Gastrocnemius medialis (tissue), 4 donors: ENCODE results near the gene LCE2A. TPM values are rescaled to one million over a fixed set of nuclear protein-coding genes. Genes with fewer than 3 reads are reported as not detected.

Source experiments
- ATAC-seq, 2 donors: fragments of 150-250 bp; one replicate each; pipeline ENCODE4 v1.9.1; 2016
- DNase-seq, 2 donors: peaks; one replicate each; pipeline ENCODE4 v3.0.0-alpha.2; 2019
- H3K27ac ChIP-seq, 4 donors: fragments of 200-600 bp; sonication (generic); 1 replicate in 1 of 4; 2 replicates in 3 of 4; pipeline ENCODE4 v1.5.1; 2016 to 2018; ENCODE audit warnings: mild to moderate bottlenecking in 2 of 4, moderate library complexity in 1 of 4
- H3K27me3 ChIP-seq, 3 donors: fragments of 200-600 bp; sonication (generic) in 2 of 3; 1 replicate in 1 of 3; 2 replicates in 2 of 3; pipeline versions ENCODE4 v1.5.1 to v1.6.0; 2016 to 2019; ENCODE audit warnings: mild to moderate bottlenecking in 1 of 3, moderate library complexity in 1 of 3
- H3K36me3 ChIP-seq, 2 donors: fragments of 200-600 bp; sonication (generic) in 1 of 2; one replicate each; pipeline ENCODE4 v1.5.1; 2017 to 2018
- H3K4me1 ChIP-seq, 2 donors: fragments of 200-600 bp; sonication (generic) in 1 of 2; one replicate each; pipeline ENCODE4 v1.5.1; 2016 to 2017; ENCODE audit warnings: mild to moderate bottlenecking in 2 of 2
- H3K4me3 ChIP-seq, 4 donors: fragments of 200-600 bp; sonication (generic) in 3 of 4; 1 replicate in 1 of 4; 2 replicates in 3 of 4; pipeline ENCODE4 v1.5.1; 2016 to 2019; ENCODE audit warnings: mild to moderate bottlenecking in 2 of 4
- H3K9me3 ChIP-seq, 3 donors: fragments of 200-600 bp; sonication (generic) in 2 of 3; 1 replicate in 1 of 3; 2 replicates in 2 of 3; pipeline ENCODE4 v1.5.1; 2016 to 2019
- CTCF ChIP-seq, 5 experiments: fragments of 450-650 bp in 3 of 5; fragments of 200-600 bp in 2 of 5; sonication (generic) in 2 of 5; IDR thresholded peaks in 4 of 5; conservative IDR thresholded peaks in 1 of 5; 1 replicate in 4 of 5; 2 replicates in 1 of 5; pipeline ENCODE4 v1.5.1; 2016 to 2019; ENCODE audit warnings: antibody characterized with exemption in 5 of 5, mild to moderate bottlenecking in 3 of 5, moderate library complexity in 3 of 5
- POLR2A ChIP-seq, 2 donors: fragments of 450-650 bp; IDR thresholded peaks; one replicate each; pipeline ENCODE4 v1.6.1; 2017; ENCODE audit warnings: antibody characterized with exemption in 2 of 2, mild to moderate bottlenecking in 2 of 2, moderate library complexity in 2 of 2
- in situ Hi-C, 4 donors: fragments of 200-750 bp; cut with MboI; loops; one replicate each; pipeline versions ENCODE4 v1.15.0 to v1.8.0; 2017; ENCODE audit warnings: low sequenced_read_pairs in 4 of 4
- intact Hi-C: fragments of 100-400 bp; cut with DNase I; formaldehyde crosslinking; loops from one replicate; pipeline ENCODE4 v1.15.1; 2023; ENCODE audit warnings: low total_unique reads
- total RNA-seq, 4 donors: library from RNA; depleted of rRNA; stranded (reverse); fragments of >200 nt; gene quantifications; one replicate each; pipeline versions ENCODE4 v1.1.0 to v1.2.3, GENCODE V29; 2016

The LCE2A gene
- total RNA-seq, 4 donors from 2014 or later, result not detected

- Histone ChIP-seq H3K9me3 (no peaks in the 10 kb centered on the region), H3K4me3 (no peak overlapping the region), H3K36me3 (no peaks in the 10 kb centered on the region), H3K27me3 (no peaks in the 10 kb centered on the region), H3K27ac (no peak overlapping the region), H3K4me1 (no peaks in the 10 kb centered on the region)
- DNase-seq, result no peak
- in situ Hi-C loops, result no loop called here
- intact Hi-C loops, result no loop called here
- no peak for TF ChIP-seq CTCF (IDR thresholded peaks at IDR 0.05 in 4 of 5, conservative IDR thresholded peaks at IDR 0.05 in 1 of 5)
- no peak for TF ChIP-seq POLR2A (IDR thresholded peaks at IDR 0.05)
- no peak for ATAC-seq
Observed at GRCh38 chr1:152745765-152746444, 47.8 kb downstream of the LCE2A start.

GRCh38 chr1:152747831-152748230 lies 49.7 kb downstream of the LCE2A start:
- TF ChIP-seq CTCF (IDR thresholded peaks at IDR 0.05 in 4 of 5, conservative IDR thresholded peaks at IDR 0.05 in 1 of 5) (no peak), POLR2A (IDR thresholded peaks at IDR 0.05) (no peak)
- ATAC-seq, result no peak
- H3K27ac ChIP-seq, result no peak overlapping the region
- H3K36me3 ChIP-seq, result no peaks in the 10 kb centered on the region
- no peak for DNase-seq
- H3K9me3 ChIP-seq, result no peaks in the 10 kb centered on the region
- in situ Hi-C loops (no loop called here), intact Hi-C loops (no loop called here)
- no peaks in the 10 kb centered on the region for H3K27me3 ChIP-seq
- H3K4me3 ChIP-seq, result no peak overlapping the region
- no peaks in the 10 kb centered on the region for H3K4me1 ChIP-seq

Other genes with a start within 250 kb of the LCE2A start
- gene LCE5A, start 187.5 kb upstream of the LCE2A start, total RNA-seq, result not detected
- not detected for gene CRCT1, start 183.9 kb upstream of the LCE2A start, total RNA-seq
- not detected for gene LCE3E, start 131.6 kb upstream of the LCE2A start, total RNA-seq
- not detected for gene LCE3D, start 117.8 kb upstream of the LCE2A start, total RNA-seq
- not detected for gene LCE3C, start 98.1 kb upstream of the LCE2A start, total RNA-seq
- gene LCE3B, start 84.5 kb upstream of the LCE2A start, total RNA-seq, result not detected
- gene LCE3A, start 75.2 kb upstream of the LCE2A start, total RNA-seq, result not detected
- not detected for gene LCE2D, start 35.0 kb upstream of the LCE2A start, total RNA-seq
- not detected for gene LCE2C, start 23.1 kb upstream of the LCE2A start, total RNA-seq
- not detected for gene LCE2B, start 12.2 kb upstream of the LCE2A start, total RNA-seq
- gene LCE4A, start 9.8 kb downstream of the LCE2A start, total RNA-seq, result not detected
- gene KPRP, start 59.7 kb downstream of the LCE2A start, total RNA-seq, result not detected
- not detected for gene LCE1F, start 76.8 kb downstream of the LCE2A start, total RNA-seq
- gene LCE1E, start 87.9 kb downstream of the LCE2A start, total RNA-seq, result not detected
- not detected for gene LCE1D, start 98.4 kb downstream of the LCE2A start, total RNA-seq
- not detected for gene LCE1C, start 108.3 kb downstream of the LCE2A start, total RNA-seq
- gene LCE1B, start 113.6 kb downstream of the LCE2A start, total RNA-seq, result not detected
- gene LCE1A, start 129.1 kb downstream of the LCE2A start, total RNA-seq, result not detected
- not detected for gene LCE6A, start 144.5 kb downstream of the LCE2A start, total RNA-seq
- not detected for gene LCE7A, start 161.7 kb downstream of the LCE2A start, total RNA-seq
- gene SMCP, start 180.0 kb downstream of the LCE2A start, total RNA-seq, result not detected
- not detected for gene IVL, start 210.2 kb downstream of the LCE2A start, total RNA-seq
- gene SPRR5, start 248.9 kb downstream of the LCE2A start, total RNA-seq, result not detected